Keratinocyte (primary cell): ENCODE data around the gene LHFPL2. TPM values are rescaled to one million over a fixed set of nuclear protein-coding genes. Genes with fewer than 3 reads are reported as not detected.

ENCODE experiments used
- DNase-seq: peaks from one replicate; pipeline ENCODE4 v3.0.0-alpha.2; 2011; ENCODE audit warnings: low read depth, missing footprints, low spot score
- FAIRE-seq: peaks from 2 replicates; lab custom pipeline; 2011; peaks lifted over from hg19 to GRCh38; lab: Jason Lieb, UNC
- H2AFZ ChIP-seq: 2 replicates; pipeline ENCODE4 v1.6.0; 2012; ENCODE audit warnings: low read length, control low read depth, inconsistent platforms; ENCODE audit not compliant: control insufficient read depth
- H3K27ac ChIP-seq: 2 replicates; pipeline ENCODE4 v1.5.1; 2011; ENCODE audit warnings: low read length; ENCODE audit not compliant: control insufficient read depth, insufficient read depth
- H3K27me3 ChIP-seq: 3 replicates; pipeline ENCODE4 v1.6.0; 2011; ENCODE audit warnings: low read length; ENCODE audit not compliant: control insufficient read depth, insufficient read depth; ENCODE audit errors: extremely low read depth
- H3K36me3 ChIP-seq, 2 experiments: 2 replicates in 1 of 2; 3 replicates in 1 of 2; pipeline ENCODE4 v1.5.1; 2011; ENCODE audit warnings: low read length in 2 of 2, mild to moderate bottlenecking in 1 of 2; ENCODE audit not compliant: control insufficient read depth in 2 of 2, insufficient read depth in 2 of 2; ENCODE audit errors: extremely low read depth in 1 of 2
- H3K4me1 ChIP-seq: 3 replicates; pipeline ENCODE4 v1.5.1; 2011; ENCODE audit warnings: low read length; ENCODE audit not compliant: control insufficient read depth, insufficient read depth; ENCODE audit errors: extremely low read depth
- H3K4me2 ChIP-seq: 3 replicates; pipeline ENCODE4 v1.6.0; 2011; ENCODE audit warnings: low read depth, low read length; ENCODE audit not compliant: control insufficient read depth, insufficient read depth; ENCODE audit errors: extremely low read depth
- H3K4me3 ChIP-seq, 3 experiments: fragments of 200-600 bp in 1 of 3; sonication (generic) in 1 of 3; 2 replicates in 2 of 3; 3 replicates in 1 of 3; pipeline ENCODE4 v1.5.1; 2011 to 2016; ENCODE audit warnings: low read length in 3 of 3, mild to moderate bottlenecking in 3 of 3, control low read depth in 2 of 3, inconsistent platforms in 1 of 3, low read depth in 1 of 3, mixed read lengths in 1 of 3, mixed run types in 1 of 3, moderate library complexity in 1 of 3; ENCODE audit not compliant: control insufficient read depth in 2 of 3, insufficient read depth in 2 of 3; ENCODE audit errors: extremely low read depth in 1 of 3
- H3K79me2 ChIP-seq: 2 replicates; pipeline ENCODE4 v1.6.0; 2012; ENCODE audit warnings: low read length; ENCODE audit not compliant: control insufficient read depth, insufficient read depth
- H3K9ac ChIP-seq: 3 replicates; pipeline ENCODE4 v1.6.0; 2011; ENCODE audit warnings: low read length; ENCODE audit not compliant: control insufficient read depth, insufficient read depth; ENCODE audit errors: extremely low read depth
- H3K9me1 ChIP-seq: 3 replicates; pipeline ENCODE4 v1.6.0; 2011; ENCODE audit warnings: low read length; ENCODE audit not compliant: control insufficient read depth, insufficient read depth; ENCODE audit errors: extremely low read depth
- H3K9me3 ChIP-seq: 2 replicates; pipeline ENCODE4 v1.5.1; 2012; ENCODE audit warnings: low read depth, low read length; ENCODE audit not compliant: control insufficient read depth
- H4K20me1 ChIP-seq: 3 replicates; pipeline ENCODE4 v1.6.0; 2011; ENCODE audit warnings: low read length; ENCODE audit not compliant: control insufficient read depth, insufficient read depth; ENCODE audit errors: extremely low read depth
- EZH2 ChIP-seq: IDR thresholded peaks from one replicate; pipeline ENCODE4 v1.6.1; 2012; ENCODE audit warnings: inconsistent platforms, mild to moderate bottlenecking, low read length, moderate library complexity
- dilution Hi-C: fragments of 300-500 bp; cut with MboI; formaldehyde crosslinking; loops from one replicate; pipeline ENCODE4 v1.7.0; 2020; ENCODE audit warnings: low sequenced_read_pairs; ENCODE audit not compliant: extremely low pct_ligation_motif_present
- polyA plus RNA-seq, 5 experiments: library from polyadenylated mRNA; depleted of rRNA in 3 of 5; stranded (reverse) in 3 of 5; stranded (forward) in 1 of 5; unstranded in 1 of 5; fragments of >200 nt; gene quantifications; 1 replicate in 1 of 5; 2 replicates in 3 of 5; 3 replicates in 1 of 5; pipeline versions ENCODE4 v1.2.1 to v1.2.3, GENCODE V29; 2011 to 2012; ENCODE audit warnings: missing spikeins in 2 of 5, low read depth in 1 of 5, low replicate concordance in 1 of 5
- TF ChIP-seq, protein P1 (sequence below), 3 experiments: IDR thresholded peaks in 1 of 3; conservative IDR thresholded peaks in 1 of 3; optimal IDR thresholded peaks in 1 of 3; 2 replicates in 2 of 3; 3 replicates in 1 of 3; pipeline versions ENCODE3 to v1.5.1; 2011; ENCODE audit warnings: low read length in 3 of 3, mild to moderate bottlenecking in 3 of 3, moderate library complexity in 2 of 3, control low read depth in 1 of 3, inconsistent platforms in 1 of 3; ENCODE audit not compliant: insufficient read depth in 2 of 3; ENCODE audit errors: extremely low read depth in 1 of 3

The LHFPL2 gene
- polyA plus RNA-seq, 1 donor (not counting 4 experiments of a cell fraction or from before 2014, with no cell fraction given): 11.4 TPM

DNA sequence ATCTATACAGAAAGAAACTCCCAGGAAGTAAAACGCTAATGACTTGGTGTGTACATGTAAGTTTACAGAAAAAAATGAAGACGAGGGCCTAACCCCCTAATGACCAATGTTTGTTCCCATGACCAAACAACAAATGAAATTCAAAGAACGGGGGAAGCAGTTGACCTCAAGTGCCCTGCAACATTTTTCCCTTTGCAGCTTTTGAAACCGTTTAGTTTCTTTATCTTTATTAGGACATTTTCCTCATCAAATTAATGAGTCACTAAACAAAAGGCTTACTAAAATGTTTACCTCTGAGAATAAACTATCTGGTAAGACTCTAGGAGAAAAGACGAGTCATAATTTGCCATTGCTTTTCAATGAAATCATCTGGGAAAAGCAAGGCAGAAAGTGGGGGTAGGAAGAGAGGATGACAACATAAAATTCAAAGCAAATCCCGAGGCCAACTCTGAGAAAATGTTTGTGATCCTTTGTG is 57.4 kb downstream of the LHFPL2 start:
- Histone ChIP-seq H3K79me2 (peaks cover 19% of the 10 kb centered on the region), H2AFZ (no peak overlapping the region)
- no peak for FAIRE-seq

DNA sequence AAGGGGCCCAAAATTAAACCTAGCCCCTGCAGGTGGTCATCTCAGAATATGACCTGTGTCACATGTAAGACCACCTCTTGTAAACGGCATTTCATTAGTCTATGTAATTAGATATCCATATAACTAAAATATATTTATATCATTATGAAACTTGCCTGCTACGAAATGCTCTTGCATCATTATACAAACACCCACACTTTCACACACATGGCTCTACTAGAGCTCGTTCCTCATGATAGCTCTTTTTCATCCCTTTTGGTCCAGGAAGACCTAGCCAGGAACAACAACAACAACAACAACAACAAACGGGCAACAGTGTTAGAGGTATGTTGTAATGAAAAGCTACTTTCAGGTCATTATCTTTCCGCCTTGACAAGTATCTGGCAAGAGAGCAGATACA is 58.6 kb downstream of the LHFPL2 start:
- no peak for TF ChIP-seq EZH2
- TF ChIP-seq, protein P1, sequence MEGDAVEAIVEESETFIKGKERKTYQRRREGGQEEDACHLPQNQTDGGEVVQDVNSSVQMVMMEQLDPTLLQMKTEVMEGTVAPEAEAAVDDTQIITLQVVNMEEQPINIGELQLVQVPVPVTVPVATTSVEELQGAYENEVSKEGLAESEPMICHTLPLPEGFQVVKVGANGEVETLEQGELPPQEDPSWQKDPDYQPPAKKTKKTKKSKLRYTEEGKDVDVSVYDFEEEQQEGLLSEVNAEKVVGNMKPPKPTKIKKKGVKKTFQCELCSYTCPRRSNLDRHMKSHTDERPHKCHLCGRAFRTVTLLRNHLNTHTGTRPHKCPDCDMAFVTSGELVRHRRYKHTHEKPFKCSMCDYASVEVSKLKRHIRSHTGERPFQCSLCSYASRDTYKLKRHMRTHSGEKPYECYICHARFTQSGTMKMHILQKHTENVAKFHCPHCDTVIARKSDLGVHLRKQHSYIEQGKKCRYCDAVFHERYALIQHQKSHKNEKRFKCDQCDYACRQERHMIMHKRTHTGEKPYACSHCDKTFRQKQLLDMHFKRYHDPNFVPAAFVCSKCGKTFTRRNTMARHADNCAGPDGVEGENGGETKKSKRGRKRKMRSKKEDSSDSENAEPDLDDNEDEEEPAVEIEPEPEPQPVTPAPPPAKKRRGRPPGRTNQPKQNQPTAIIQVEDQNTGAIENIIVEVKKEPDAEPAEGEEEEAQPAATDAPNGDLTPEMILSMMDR (optimal IDR thresholded peaks at IDR 0.05 in 1 of 3, IDR thresholded peaks at IDR 0.05 in 1 of 3, conservative IDR thresholded peaks at IDR 0.05 in 1 of 3; ENCODE audit: extremely low read depth in 1 of 3, insufficient read depth in 2 of 3, low read length in 3 of 3): no peak
- Histone ChIP-seq H3K79me2 (peaks cover 19% of the 10 kb centered on the region), H3K27me3 (no peaks in the 10 kb centered on the region), H3K9me1 (no peaks in the 10 kb centered on the region), H4K20me1 (no peaks in the 10 kb centered on the region), H3K9me3 (no peaks in the 10 kb centered on the region), H3K4me2 (no peak overlapping the region), H3K27ac (no peak overlapping the region), H2AFZ (no peak overlapping the region), H3K9ac (no peak overlapping the region), H3K36me3 (peaks cover 0 to 1% of the 10 kb centered on the region in 2 experiments), H3K4me3 (no peak overlapping the region), H3K4me1 (peaks cover 32% of the 10 kb centered on the region)
- dilution Hi-C loops: no loop called here
- DNase-seq (no peak), FAIRE-seq (no peak)

More for the DNA sequence above, 57.4 kb downstream of the LHFPL2 start:
- Histone ChIP-seq H4K20me1 (no peaks in the 10 kb centered on the region), H3K9me1 (no peaks in the 10 kb centered on the region), H3K9ac (no peak overlapping the region), H3K4me1 (peaks cover 32% of the 10 kb centered on the region), H3K9me3 (no peaks in the 10 kb centered on the region), H3K27ac (peak overlapping the region; percentile 43), H3K4me3 (no peak overlapping the region), H3K27me3 (no peaks in the 10 kb centered on the region), H3K36me3 (no peaks in the 10 kb centered on the region), H3K4me2 (peak overlapping the region; percentile 15)
- dilution Hi-C loops: no loop called here
- no peak for DNase-seq
- TF ChIP-seq, protein P1 (optimal IDR thresholded peaks at IDR 0.05 in 1 of 3, IDR thresholded peaks at IDR 0.05 in 1 of 3, conservative IDR thresholded peaks at IDR 0.05 in 1 of 3; ENCODE audit: extremely low read depth in 1 of 3, insufficient read depth in 2 of 3, low read length in 3 of 3): no peak
- no peak for TF ChIP-seq EZH2
